Spleen (tissue), 11 donors: ENCODE results near the gene KANSL1. TPM values are rescaled to one million over a fixed set of nuclear protein-coding genes. Genes with fewer than 3 reads are reported as not detected.
A peak's percentile ranks its signal among the peaks of the same experiment; 100 is the strongest.
"Not testable (repeated sequence)": the region's sequence is repeated elsewhere in the genome, so short reads cannot be mapped to it uniquely, and the experiment has no call there.

Source experiments
- DNase-seq: peaks from one replicate; pipeline ENCODE4 v3.0.0-alpha.2; 2020
- H3K27ac ChIP-seq, 8 donors: fragments of 200-600 bp; sonication (generic) in 7 of 8; 1 replicate in 4 of 8; 2 replicates in 4 of 8; pipeline versions ENCODE4 v1.5.0 to v1.8.0; 2016 to 2021; ENCODE audit warnings: inconsistent platforms in 4 of 8, mild to moderate bottlenecking in 4 of 8, moderate library complexity in 1 of 8
- H3K27me3 ChIP-seq, 7 donors: fragments of 200-600 bp; sonication (generic) in 6 of 7; replicated peaks in 1 of 7; 1 replicate in 4 of 7; 2 replicates in 3 of 7; pipeline versions ENCODE4 v1.5.0 to v1.8.0; 2016 to 2021; ENCODE audit warnings: inconsistent platforms in 3 of 7, mild to moderate bottlenecking in 1 of 7
- H3K36me3 ChIP-seq, 6 donors: fragments of 200-600 bp; sonication (generic) in 5 of 6; 1 replicate in 4 of 6; 2 replicates in 2 of 6; pipeline versions ENCODE4 v1.5.0 to v1.8.0; 2016 to 2021; ENCODE audit warnings: inconsistent platforms in 2 of 6
- H3K4me1 ChIP-seq, 6 donors: fragments of 200-600 bp; sonication (generic) in 5 of 6; 1 replicate in 3 of 6; 2 replicates in 3 of 6; pipeline versions ENCODE4 v1.5.0 to v1.8.0; 2016 to 2021; ENCODE audit warnings: inconsistent platforms in 3 of 6
- H3K4me3 ChIP-seq, 8 donors: fragments of 200-600 bp; sonication (generic) in 7 of 8; 1 replicate in 4 of 8; 2 replicates in 4 of 8; pipeline versions ENCODE4 v1.5.0 to v1.8.0; 2016 to 2021; ENCODE audit warnings: inconsistent platforms in 4 of 8, mild to moderate bottlenecking in 4 of 8, moderate library complexity in 2 of 8
- H3K9me3 ChIP-seq, 8 donors: fragments of 200-600 bp; sonication (generic) in 7 of 8; 1 replicate in 4 of 8; 2 replicates in 4 of 8; pipeline versions ENCODE4 v1.5.0 to v1.8.0; 2016 to 2021; ENCODE audit warnings: inconsistent platforms in 4 of 8
- POLR2A ChIP-seq, 3 donors: fragments of 450-650 bp; IDR thresholded peaks; one replicate each; pipeline ENCODE4 v1.5.1; 2017; ENCODE audit warnings: antibody characterized with exemption in 3 of 3, mild to moderate bottlenecking in 1 of 3
- POLR2AphosphoS5 ChIP-seq, 3 donors: sonication (generic); formaldehyde crosslinking; IDR thresholded peaks; one replicate each; pipeline ENCODE4 v1.5.1; 2017; ENCODE audit warnings: antibody characterized with exemption in 3 of 3
- WGBS, 5 donors: extraction: QIAGEN DNeasy Blood & Tissue Kit in 3 of 5; methylation state at CpG; one replicate each; pipeline versions ENCODE4 v1.1.5 to v1.1.7; 2013 to 2018; 5-methylcytosine and 5-hydroxymethylcytosine counted together
- intact Hi-C: fragments of 100-400 bp; cut with DNase I; formaldehyde crosslinking; loops from one replicate; pipeline ENCODE4 v1.15.0; 2023; ENCODE audit warnings: low total_unique reads
- polyA plus RNA-seq, 3 donors: library from polyadenylated mRNA; stranded (reverse); fragments of 200-250 nt; gene quantifications; one replicate each; pipeline ENCODE4 v1.2.1, GENCODE V29; 2013
- total RNA-seq, 7 donors: library from RNA; depleted of rRNA in 3 of 7; stranded (reverse); fragments of >200 nt in 3 of 7; fragmentation: NEBNext Ultra II Directional in 4 of 7; extraction: Animal tissue kit (Norgen Biotek cat#: 25700) in 4 of 7; gene quantifications; one replicate each; pipeline versions ENCODE4 v1.1.0 to v1.2.1, GENCODE V29; 2016 to 2021
- TF ChIP-seq, protein P1 (sequence below), 11 experiments: fragments of 200-600 bp in 7 of 11; fragments of 450-650 bp in 4 of 11; sonication (generic) in 4 of 11; IDR thresholded peaks in 8 of 11; conservative IDR thresholded peaks in 3 of 11; 1 replicate in 7 of 11; 2 replicates in 4 of 11; pipeline versions ENCODE4 v1.4.0 to v1.8.0; 2016 to 2021; ENCODE audit warnings: antibody characterized with exemption in 11 of 11, inconsistent platforms in 4 of 11, mild to moderate bottlenecking in 1 of 11
- donor health status: healthy with polysubstance abuse.
- donor health status: DM: no; HTN: no; CAD: no; lungs with moderate emphysema.
- donor health status: DM: no; HTN: no; CAD: no.
- donor health status: Bipolar disorder and iron deficiency.
- donor health status: healthy.
- donor health status: DM: no; HTN: no; CAD: no.
- donor health status: DM: yes; HTN: yes; CAD: no.

KANSL1 gene
- total and polyA plus RNA-seq, 10 donors = 10.9 to 173 (median 116) TPM

DNA sequence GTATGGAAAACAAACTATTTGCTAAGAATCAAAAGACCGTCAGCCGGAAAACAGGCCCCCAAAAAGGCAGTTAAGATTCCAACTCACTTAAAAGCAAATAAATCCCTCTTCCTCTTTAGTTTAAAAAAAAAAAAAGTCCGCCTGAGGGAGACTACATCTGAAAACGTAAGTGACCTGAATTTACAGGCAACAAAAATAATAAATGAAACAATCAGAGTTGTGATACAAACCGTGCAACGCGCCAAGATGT is 1.1 kb downstream of the KANSL1 start:
- intact Hi-C loops = no loop called here
- no peak for DNase-seq
- no peaks in the 10 kb centered on the region for H3K27me3 ChIP-seq
- H3K36me3 ChIP-seq = peaks cover 0 to 7% (median 0%) of the 10 kb centered on the region in 6 donors
- no peak for TF ChIP-seq POLR2A (IDR thresholded peaks at IDR 0.05)
- TF ChIP-seq, protein P1, sequence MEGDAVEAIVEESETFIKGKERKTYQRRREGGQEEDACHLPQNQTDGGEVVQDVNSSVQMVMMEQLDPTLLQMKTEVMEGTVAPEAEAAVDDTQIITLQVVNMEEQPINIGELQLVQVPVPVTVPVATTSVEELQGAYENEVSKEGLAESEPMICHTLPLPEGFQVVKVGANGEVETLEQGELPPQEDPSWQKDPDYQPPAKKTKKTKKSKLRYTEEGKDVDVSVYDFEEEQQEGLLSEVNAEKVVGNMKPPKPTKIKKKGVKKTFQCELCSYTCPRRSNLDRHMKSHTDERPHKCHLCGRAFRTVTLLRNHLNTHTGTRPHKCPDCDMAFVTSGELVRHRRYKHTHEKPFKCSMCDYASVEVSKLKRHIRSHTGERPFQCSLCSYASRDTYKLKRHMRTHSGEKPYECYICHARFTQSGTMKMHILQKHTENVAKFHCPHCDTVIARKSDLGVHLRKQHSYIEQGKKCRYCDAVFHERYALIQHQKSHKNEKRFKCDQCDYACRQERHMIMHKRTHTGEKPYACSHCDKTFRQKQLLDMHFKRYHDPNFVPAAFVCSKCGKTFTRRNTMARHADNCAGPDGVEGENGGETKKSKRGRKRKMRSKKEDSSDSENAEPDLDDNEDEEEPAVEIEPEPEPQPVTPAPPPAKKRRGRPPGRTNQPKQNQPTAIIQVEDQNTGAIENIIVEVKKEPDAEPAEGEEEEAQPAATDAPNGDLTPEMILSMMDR (IDR thresholded peaks at IDR 0.05 in 8 of 11, conservative IDR thresholded peaks at IDR 0.05 in 3 of 11) = no peak
- TF ChIP-seq POLR2AphosphoS5 (IDR thresholded peaks at IDR 0.05) = no peak
- H3K4me1 ChIP-seq = peaks cover 40 to 78% (median 61%) of the 10 kb centered on the region in 6 donors
- 0 to 1% (median 0%) methylated on average over 7 of the region's 7 CpGs for WGBS, 5 donors
- no peaks in the 10 kb centered on the region for H3K9me3 ChIP-seq
- peak overlapping the region; percentile 87 to 96 (median 91) for H3K4me3 ChIP-seq
- H3K27ac ChIP-seq = peak overlapping the region; percentile 98 to 100 (median 100)

DNA sequence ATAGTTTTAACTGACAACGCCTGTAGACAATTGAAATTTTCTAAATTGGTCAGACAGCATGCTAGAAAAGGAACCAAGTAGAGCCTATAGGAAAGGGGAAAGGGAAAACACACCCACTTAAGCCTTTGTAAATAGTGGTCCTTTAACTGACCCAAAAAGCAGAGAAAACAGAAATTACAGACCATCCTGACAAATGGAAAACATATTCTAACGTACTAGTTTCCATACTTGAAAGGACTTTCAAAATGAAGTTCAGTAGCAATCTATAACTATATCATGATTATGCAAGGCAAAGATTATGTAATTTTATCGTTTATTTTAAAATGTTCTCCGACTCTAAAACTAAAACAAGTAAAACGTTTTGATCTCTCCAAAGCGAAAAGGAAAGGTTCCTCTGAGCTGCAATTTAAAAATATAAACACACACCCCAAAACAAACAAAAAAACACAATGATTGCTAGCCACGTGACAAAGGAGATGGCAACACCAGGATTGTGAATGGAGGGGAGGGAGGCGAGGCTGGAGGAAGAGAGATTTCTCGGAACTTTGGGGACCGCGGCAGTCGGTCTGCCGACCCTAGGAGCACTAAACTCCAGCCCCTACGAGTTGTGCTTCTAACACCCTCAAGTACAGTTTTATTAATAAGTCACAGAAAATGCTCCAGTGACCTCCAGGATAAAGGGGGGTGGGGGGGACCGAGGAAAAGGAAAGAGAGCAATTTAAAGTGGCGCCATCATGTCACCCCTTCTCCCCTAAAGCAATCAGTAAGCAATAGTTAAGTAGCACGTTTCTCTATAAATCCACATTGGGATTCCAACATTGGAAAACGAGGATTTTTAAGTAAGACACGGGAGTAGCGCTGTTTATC is 1.7 kb downstream of the KANSL1 start:
- no peaks in the 10 kb centered on the region for H3K9me3 ChIP-seq
- peak overlapping the region; percentile 98 to 100 (median 100) for H3K27ac ChIP-seq
- H3K36me3 ChIP-seq = peaks cover 0 to under 1% (median 0%) of the 10 kb centered on the region in 6 donors
- intact Hi-C loops = no loop called here
- H3K4me1 ChIP-seq = peaks cover 46 to 78% (median 67%) of the 10 kb centered on the region in 6 donors
- whole genome bisulfite sequencing, 5 donors = 0 to 1% (median 1%) methylated on average over 20 of the region's 20 CpGs
- no peak for DNase-seq
- TF ChIP-seq POLR2AphosphoS5 (IDR thresholded peaks at IDR 0.05) = no peak
- TF ChIP-seq, protein P1 (IDR thresholded peaks at IDR 0.05 in 8 of 11, conservative IDR thresholded peaks at IDR 0.05 in 3 of 11) = no peak
- no peaks in the 10 kb centered on the region for H3K27me3 ChIP-seq
- peak overlapping the region; percentile 87 to 96 (median 91) for H3K4me3 ChIP-seq

DNA sequence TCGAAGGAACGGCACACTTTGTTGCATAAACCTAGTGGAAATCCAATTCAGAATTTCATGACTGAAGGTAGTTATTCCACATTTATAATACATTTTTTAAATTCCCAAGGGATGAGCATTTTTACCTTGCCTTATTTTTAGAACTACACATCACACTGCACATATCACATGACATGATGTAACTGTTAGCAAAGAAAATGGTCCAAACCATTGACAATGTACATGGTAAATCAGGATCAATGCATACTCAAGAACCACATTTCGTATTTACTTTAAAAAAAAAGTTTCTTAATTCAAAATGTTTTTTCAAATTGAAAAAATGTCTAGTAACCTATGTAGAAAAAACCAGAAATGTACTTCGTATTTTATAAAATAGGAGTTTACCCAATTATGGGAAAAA is 2.5 kb downstream of the KANSL1 start:
- TF ChIP-seq POLR2AphosphoS5 (IDR thresholded peaks at IDR 0.05) = no peak
- TF ChIP-seq POLR2A (IDR thresholded peaks at IDR 0.05) = no peak
- TF ChIP-seq, protein P1 (IDR thresholded peaks at IDR 0.05 in 8 of 11, conservative IDR thresholded peaks at IDR 0.05 in 3 of 11) = no peak
- WGBS, 5 donors = 34 to 46% (median 41%) methylated on average over 4 of the region's 4 CpGs
- peak overlapping the region in 7 of 8 donors; percentile 89 to 96 (median 91) for H3K4me3 ChIP-seq

DNA sequence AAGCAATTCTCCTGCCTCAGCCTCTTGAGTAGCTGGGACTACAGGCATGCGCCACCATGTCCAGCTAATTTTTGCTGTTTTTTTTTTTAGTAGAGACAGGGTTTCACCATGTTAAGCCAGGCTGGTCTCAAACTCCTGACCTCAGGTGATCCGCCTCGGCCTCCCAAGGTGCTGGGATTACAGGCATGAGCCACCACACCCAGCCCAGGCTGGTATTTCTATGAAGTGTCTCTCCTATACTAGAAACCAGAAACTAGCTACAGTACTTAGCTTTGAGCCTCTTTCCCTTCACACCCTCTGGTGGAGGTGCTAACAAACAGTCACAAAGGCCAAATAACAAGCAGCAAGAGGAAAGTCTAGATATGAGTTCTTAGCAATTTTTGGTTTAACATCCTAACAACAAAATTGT is 6.4 kb downstream of the KANSL1 start:
- TF ChIP-seq, protein P1 (IDR thresholded peaks at IDR 0.05 in 8 of 11, conservative IDR thresholded peaks at IDR 0.05 in 3 of 11) = peak in 2 of 11 experiments; percentile 36 to 37
- H3K4me1 ChIP-seq = peaks cover 70 to 99% (median 95%) of the 10 kb centered on the region in 6 donors
- intact Hi-C loops = loop anchor here (10.0 kb wide), 1 partner anchor 72 kb away; no protein-coding TSS in a partner anchor
- H3K9me3 ChIP-seq, DNase-seq, H3K36me3 ChIP-seq, H3K27me3 ChIP-seq, H3K4me3 ChIP-seq: not testable (repeated sequence)
- WGBS, 5 donors = 85 to 95% (median 87%) methylated on average over 3 of the region's 3 CpGs
- peak overlapping the region in 2 of 8 donors; percentile 1 to 24 for H3K27ac ChIP-seq

More for the DNA sequence above, 2.5 kb downstream of the KANSL1 start:
- intact Hi-C loops = no loop called here
- H3K4me1 ChIP-seq = peaks cover 50 to 78% (median 72%) of the 10 kb centered on the region in 6 donors
- H3K27me3 ChIP-seq = no peaks in the 10 kb centered on the region
- no peaks in the 10 kb centered on the region for H3K36me3 ChIP-seq
- no peak for DNase-seq
- H3K27ac ChIP-seq = peak overlapping the region in 6 of 8 donors; percentile 99 to 100 (median 100)
- no peaks in the 10 kb centered on the region for H3K9me3 ChIP-seq
